GM18507 (cell line): ENCODE results near the gene KRTAP6-1.

Experiments
- DNase-seq: peaks from one replicate; pipeline ENCODE4 v3.0.0; 2011; ENCODE audit warnings: low read depth; ENCODE audit not compliant: insufficient read length; ENCODE audit errors: extremely low spot score
- FAIRE-seq: peaks from 2 replicates; lab custom pipeline; 2011; peaks lifted over from hg19 to GRCh38; lab: Jason Lieb, UNC

The KRTAP6-1 gene

GRCh38 chr21:30582870-30583269 lies 30.9 kb downstream of the KRTAP6-1 start:
- no peak for FAIRE-seq

GRCh38 chr21:30580132-30580531 lies 33.6 kb downstream of the KRTAP6-1 start:
- DNase-seq (no peak), FAIRE-seq (no peak)

More at GRCh38 chr21:30582870-30583269, 30.9 kb downstream of the KRTAP6-1 start:
- DNase-seq, result no peak

GRCh38 chr21:30579346-30579745 lies 34.4 kb downstream of the KRTAP6-1 start:
- no peak for DNase-seq
- no peak for FAIRE-seq

GRCh38 chr21:30577766-30578165 lies 36.0 kb downstream of the KRTAP6-1 start:
- FAIRE-seq (no peak), DNase-seq (no peak)

- FAIRE-seq (no peak), DNase-seq (no peak)
These were observed 46.1 kb downstream of the KRTAP6-1 start for GRCh38 chr21:30567617-30568016.

GRCh38 chr21:30563630-30564029 lies 50.1 kb downstream of the KRTAP6-1 start:
- no peak for FAIRE-seq
- DNase-seq, result no peak
